ENCODE measurements around the gene FAM13B.

FAM13B gene

DNA sequence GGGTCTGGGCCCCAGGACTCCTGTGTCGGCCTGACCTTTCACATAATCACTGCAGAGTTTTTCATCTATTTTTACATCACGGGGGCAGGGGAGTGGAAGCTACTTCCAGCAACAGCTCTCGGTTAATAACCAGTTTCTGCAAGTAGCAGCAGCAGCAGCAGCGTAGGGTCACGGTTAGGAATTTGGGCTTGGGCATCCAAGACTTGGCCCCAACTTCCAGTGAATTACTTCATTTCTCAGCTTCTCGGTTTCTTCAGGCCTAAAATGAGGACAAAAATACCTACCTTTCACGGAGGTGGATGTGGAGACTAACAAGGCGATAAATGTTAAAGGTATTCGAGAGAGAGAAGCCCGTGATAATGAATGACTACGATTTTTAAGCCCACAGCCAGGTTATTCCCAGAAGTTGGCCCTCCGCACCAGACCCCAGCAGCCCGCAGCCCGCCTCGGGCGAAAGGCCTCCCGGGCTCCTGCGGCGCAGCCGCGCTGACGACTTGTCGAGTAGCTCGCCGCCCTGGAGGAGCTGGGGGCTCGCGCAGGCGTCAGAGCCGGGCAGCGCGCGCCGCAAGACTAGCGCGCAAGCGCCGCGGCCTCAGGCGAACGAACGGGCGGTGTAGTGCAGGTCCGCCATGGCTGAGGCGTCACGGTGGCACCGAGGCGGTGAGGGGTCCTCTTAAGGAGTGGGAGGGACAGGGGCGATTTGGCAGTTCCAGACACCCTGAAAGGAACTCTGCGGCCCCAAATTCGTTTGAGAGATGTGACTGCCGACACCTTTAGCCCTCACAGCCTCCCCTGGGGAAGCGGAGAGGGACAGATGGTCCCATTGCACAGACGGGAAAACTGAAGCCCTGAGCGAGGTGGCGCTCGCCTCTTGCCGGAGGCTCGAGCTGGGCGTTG, 143.8 kb downstream of the FAM13B start, which contains the start of gene PKD2L2:
TSS of gene PKD2L2 (plus strand) at position 595 of the 897 bp plus-strand sequence. CDS start at position 630, 35 bp downstream.
- peak; percentile 92 for DNase-seq

- peak; percentile 3 for DNase-seq
Observed at GRCh38 chr5:137888466-137888862, 144.4 kb downstream of the FAM13B start.
